Measurements from ENCODE around the gene RERG. TPM values are rescaled to one million over a fixed set of nuclear protein-coding genes. Genes with fewer than 3 reads are reported as not detected.

The RERG gene
- total RNA-seq, 1 experiment from 2014 or later = 0.37 TPM

DNA sequence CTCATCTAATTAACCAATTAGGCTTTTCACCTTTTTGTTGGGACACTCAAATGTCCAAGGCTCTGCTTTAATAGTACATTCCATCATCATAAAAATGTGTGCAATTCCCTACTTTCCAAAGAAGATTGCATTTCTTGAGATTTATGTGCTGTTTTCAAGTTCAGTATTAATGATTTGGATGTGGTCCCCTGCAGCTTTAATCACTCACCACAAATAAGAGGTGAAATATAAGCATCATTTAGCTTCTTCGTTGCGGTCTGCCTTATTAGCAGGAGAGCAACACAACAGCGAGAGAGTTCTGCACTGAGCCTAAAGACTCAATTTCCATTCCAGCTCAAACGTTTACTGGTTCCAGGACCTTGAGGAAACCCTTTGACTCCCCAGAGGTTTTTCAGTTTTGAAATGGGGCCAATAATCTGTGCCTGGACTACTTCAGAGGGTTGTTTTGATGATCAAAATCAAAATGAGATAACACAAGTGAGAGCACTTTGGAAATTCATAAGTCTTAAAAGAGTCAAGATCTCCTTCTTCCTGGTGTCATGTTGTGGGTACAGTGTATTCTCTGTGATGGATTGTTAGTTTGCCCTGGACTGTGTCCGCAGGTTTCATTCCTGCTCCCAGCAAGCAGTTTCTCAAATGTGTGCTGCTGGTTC lies 53.1 kb downstream of the RERG start:
- in situ Hi-C loops (cut with HindIII; ENCODE audit: low pct_unique_long_range_greater_than_20kb, low sequenced_read_pairs) = no loop called here
- DNase-seq (ENCODE audit: low read depth, low spot score) = no peak

DNA sequence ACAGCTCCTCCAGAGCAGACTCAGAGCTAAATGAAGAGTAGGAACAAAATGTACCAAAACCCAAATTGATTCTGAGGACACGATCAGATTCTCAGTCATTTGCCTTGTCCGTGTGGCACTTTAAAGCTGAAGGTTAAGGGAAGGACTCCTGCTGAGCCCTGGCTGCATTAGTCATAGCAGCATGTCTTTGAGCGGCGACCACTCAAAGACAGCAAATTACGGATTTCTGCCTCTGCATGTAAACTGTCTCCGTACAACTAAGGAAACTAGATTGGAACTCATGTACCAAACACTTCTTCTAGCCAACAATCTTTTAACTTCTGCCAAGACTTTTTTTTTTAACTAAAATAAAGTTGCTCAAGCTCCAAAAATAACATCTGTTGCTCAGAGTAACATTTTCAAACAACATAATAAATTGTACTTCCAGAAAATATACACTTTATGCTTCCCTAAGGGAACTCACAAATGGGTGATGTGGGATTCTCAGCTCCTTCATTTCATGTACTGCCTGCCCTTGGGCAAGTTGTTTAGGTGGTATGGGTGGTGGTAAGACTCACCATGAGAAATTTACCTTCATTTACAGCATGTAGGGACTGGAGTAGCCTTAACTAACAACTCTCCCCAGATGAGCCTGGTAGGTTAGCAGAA lies 56.1 kb downstream of the RERG start:
- in situ Hi-C loops (cut with HindIII; ENCODE audit: low pct_unique_long_range_greater_than_20kb, low sequenced_read_pairs) = no loop called here
- DNase-seq (ENCODE audit: low read depth, low spot score) = no peak

GRCh38 chr12:15163030-15163976 lies 57.9 kb downstream of the RERG start:
- DNase-seq (ENCODE audit: low read depth, low spot score) = no peak
- in situ Hi-C loops (cut with HindIII; ENCODE audit: low pct_unique_long_range_greater_than_20kb, low sequenced_read_pairs) = no loop called here

DNA sequence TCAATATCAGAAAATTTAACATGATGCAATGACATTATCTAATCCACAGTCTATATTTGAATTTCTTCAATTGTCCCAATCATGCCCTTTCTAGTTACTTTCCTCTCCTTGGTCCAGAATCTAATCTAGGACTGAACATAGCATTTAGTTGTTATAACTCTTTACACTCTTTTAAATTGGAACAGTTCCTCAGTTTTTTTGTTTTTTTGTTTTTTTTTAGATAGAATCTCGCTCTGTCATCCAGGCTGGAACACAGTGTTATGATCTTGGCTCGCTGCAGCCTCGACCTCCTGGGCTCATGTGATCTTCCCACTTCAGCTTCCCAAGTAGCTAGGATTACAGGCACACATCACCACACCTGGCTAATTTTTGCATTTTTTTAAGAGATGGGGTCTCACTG lies 63.1 kb downstream of the RERG start:
- no peak for DNase-seq (ENCODE audit: low read depth, low spot score)
- in situ Hi-C loops (cut with HindIII; ENCODE audit: low pct_unique_long_range_greater_than_20kb, low sequenced_read_pairs) = no loop called here

GRCh38 chr12:15157269-15157671 lies 63.9 kb downstream of the RERG start:
- no peak for DNase-seq (ENCODE audit: low read depth, low spot score)
- in situ Hi-C loops (cut with HindIII; ENCODE audit: low pct_unique_long_range_greater_than_20kb, low sequenced_read_pairs) = no loop called here

- no peak for DNase-seq (ENCODE audit: low read depth, low spot score)
- in situ Hi-C loops (cut with HindIII; ENCODE audit: low pct_unique_long_range_greater_than_20kb, low sequenced_read_pairs) = no loop called here
Observed at GRCh38 chr12:15155271-15155670, 65.9 kb downstream of the RERG start.

- no peak for DNase-seq (ENCODE audit: low read depth, low spot score)
- in situ Hi-C loops (cut with HindIII; ENCODE audit: low pct_unique_long_range_greater_than_20kb, low sequenced_read_pairs) = no loop called here
Observed at GRCh38 chr12:15154103-15154502, 67.1 kb downstream of the RERG start.

DNA sequence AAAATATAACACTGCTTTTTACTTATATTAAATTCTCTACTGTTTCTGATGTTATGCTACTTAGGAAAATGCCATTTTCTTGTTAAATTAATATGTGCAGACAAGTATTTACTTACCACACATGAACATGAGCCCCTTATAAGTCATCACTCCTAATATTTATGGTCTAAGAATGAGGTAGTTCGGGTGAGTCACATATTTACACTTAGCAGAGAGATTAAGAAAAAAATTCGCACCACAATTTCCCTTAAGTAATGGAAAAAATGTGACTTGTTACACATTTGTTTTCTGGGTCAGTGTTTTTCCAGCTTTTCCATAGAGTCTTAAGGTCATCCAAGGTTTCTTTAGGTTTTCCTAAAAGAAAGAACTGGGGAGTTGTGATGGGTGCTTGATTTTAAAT lies 68.3 kb downstream of the RERG start:
- in situ Hi-C loops (cut with HindIII; ENCODE audit: low pct_unique_long_range_greater_than_20kb, low sequenced_read_pairs) = no loop called here
- DNase-seq (ENCODE audit: low read depth, low spot score) = no peak

DNA sequence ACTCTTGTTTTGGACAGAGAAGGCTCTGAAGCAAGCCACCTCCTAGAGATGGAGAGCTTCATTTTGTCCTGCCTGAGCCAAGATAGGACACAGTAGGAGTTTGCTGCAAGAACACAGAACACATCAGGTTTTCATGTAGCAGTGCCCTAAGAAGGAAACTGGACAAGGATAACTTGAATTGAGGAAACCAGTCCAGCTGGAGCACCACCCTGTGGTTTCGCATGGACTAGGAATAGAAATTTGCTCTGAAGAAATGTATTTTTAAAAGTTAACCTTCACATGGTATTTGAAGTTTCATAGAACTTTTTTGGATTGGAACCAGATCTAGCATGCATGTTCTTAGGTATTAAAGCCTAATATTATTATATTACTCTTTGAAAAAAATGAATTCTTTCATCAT lies 68.8 kb downstream of the RERG start:
- DNase-seq (ENCODE audit: low read depth, low spot score) = peak; percentile 37

DNA sequence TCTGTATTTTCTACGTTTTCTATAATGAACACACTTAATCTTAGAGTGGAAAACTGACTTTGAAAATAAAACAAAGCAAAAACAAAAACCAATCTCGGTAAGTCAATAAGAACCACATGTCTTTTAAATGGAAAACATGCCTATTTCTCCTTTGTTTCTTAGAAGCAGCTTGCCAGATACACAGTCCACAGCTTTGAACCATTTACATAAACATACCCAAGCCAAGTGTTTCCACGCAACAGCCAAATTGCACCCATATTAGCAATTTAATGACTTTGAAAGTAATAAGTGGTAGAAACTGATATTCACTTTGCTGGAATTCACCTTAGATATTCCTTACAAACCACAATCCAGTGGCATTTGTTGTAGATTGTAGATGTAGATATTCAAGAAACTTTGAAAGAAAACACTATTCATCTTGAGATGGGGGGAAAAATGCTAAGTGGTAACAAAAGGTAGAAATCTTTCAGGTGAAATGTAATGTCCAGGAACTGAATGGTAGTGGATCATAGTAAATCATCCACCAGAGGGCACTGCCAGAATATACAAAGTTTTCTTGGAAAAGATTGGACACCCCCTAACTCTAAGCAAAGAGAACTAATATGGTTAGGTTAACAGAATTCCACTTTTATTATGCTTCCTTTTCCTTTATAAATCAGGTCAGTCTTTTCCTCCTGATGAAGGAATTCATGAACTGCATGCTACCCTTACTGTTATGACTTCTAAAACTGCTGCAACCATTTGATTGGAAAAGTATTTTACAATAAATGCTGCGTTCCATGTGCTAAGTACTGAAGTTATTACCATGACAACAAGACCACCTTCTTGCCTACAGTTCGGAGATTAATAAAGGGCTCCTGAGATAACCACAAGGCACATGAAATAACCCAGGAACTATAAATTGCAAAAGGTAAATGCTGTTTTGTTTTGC lies 69.8 kb downstream of the RERG start:
- in situ Hi-C loops (cut with HindIII; ENCODE audit: low pct_unique_long_range_greater_than_20kb, low sequenced_read_pairs) = no loop called here
- peak; percentile 50 for DNase-seq (ENCODE audit: low read depth, low spot score)

More for the DNA sequence above, 68.8 kb downstream of the RERG start:
- in situ Hi-C loops (cut with HindIII; ENCODE audit: low pct_unique_long_range_greater_than_20kb, low sequenced_read_pairs) = no loop called here

- in situ Hi-C loops (cut with HindIII; ENCODE audit: low pct_unique_long_range_greater_than_20kb, low sequenced_read_pairs) = no loop called here
- DNase-seq (ENCODE audit: low read depth, low spot score) = no peak
Observed at GRCh38 chr12:15146585-15146984, 74.6 kb downstream of the RERG start.

GRCh38 chr12:15143467-15143866 lies 77.8 kb downstream of the RERG start:
- no peak for DNase-seq (ENCODE audit: low read depth, low spot score)
- in situ Hi-C loops (cut with HindIII; ENCODE audit: low pct_unique_long_range_greater_than_20kb, low sequenced_read_pairs) = no loop called here

DNA sequence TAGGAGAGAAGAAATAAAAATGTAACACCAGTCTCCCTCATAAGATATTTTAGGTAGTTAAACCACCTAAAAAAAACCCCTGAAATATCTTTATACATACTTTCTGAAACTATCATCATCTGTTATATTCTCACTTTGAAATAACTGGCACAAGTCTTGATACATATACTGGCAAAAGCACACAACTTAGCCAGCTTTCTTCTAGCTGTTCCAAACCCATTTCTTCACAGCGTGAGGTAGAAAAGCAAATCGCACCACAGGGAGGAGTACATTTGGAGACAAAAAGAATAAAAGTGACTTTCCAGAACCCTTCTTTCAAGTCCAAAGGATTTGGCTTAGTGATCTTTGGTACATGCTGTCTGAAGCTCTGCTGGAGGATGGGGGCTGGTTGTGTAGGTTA lies 78.5 kb downstream of the RERG start:
- no peak for DNase-seq (ENCODE audit: low read depth, low spot score)

GRCh38 chr12:15131431-15131830 lies 89.8 kb downstream of the RERG start:
- in situ Hi-C loops (cut with HindIII; ENCODE audit: low pct_unique_long_range_greater_than_20kb, low sequenced_read_pairs) = no loop called here
- DNase-seq (ENCODE audit: low read depth, low spot score) = no peak

More for the DNA sequence above, 78.5 kb downstream of the RERG start:
- in situ Hi-C loops (cut with HindIII; ENCODE audit: low pct_unique_long_range_greater_than_20kb, low sequenced_read_pairs) = no loop called here

DNA sequence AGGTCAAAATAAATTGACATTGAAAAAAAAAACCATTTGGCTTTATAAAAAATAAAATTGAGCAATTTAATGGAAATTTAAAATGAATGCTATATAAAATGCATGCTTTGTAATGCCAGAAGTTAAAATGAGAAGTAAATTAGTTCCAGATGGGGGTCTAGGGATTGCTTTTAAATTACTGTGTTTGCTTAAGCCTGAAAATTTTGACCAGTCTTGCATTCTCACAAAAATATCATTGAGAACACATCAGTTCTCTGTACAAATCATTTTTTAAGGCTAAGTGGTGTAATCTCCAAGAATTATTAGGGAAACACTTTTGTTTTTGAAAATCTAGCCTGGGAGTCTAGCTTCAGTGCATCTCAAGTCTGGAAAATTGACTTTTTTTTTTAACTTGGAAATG lies 90.7 kb downstream of the RERG start:
- in situ Hi-C loops (cut with HindIII; ENCODE audit: low pct_unique_long_range_greater_than_20kb, low sequenced_read_pairs) = no loop called here
- DNase-seq (ENCODE audit: low read depth, low spot score) = no peak

DNA sequence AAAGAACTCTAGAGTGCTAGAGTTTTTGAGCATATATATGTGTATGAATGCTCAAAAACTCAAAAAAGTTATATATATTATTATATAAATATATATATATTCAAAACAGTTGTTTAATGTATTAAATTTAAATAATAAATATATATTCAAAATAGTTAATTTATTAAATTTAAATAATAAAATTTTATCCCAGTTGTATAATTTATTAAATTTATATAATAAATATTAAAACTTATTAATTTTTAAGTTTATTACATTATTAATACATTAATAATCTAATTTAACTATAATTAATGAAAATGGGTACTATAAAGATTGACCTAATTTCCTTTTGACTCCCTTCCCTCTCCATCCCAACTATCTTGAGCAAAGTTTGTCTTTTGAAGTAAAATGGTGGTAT lies 97.8 kb downstream of the RERG start:
- DNase-seq (ENCODE audit: low read depth, low spot score) = no peak
- in situ Hi-C loops (cut with HindIII; ENCODE audit: low pct_unique_long_range_greater_than_20kb, low sequenced_read_pairs) = no loop called here

- in situ Hi-C loops (cut with HindIII; ENCODE audit: low pct_unique_long_range_greater_than_20kb, low sequenced_read_pairs) = no loop called here
- DNase-seq (ENCODE audit: low read depth, low spot score) = no peak
Observed at GRCh38 chr12:15122344-15122743, 98.9 kb downstream of the RERG start.

All from SK-MEL-5 (cell line).